Thoracic aorta (tissue), 2 donors: ENCODE data around the gene XRN2. TPM values are rescaled to one million over a fixed set of nuclear protein-coding genes. Genes with fewer than 3 reads are reported as not detected.

ENCODE experiments used
- ATAC-seq: fragments of 150-250 bp; one replicate; pipeline ENCODE4 v1.8.0; 2017; ENCODE audit warnings: low read depth; ENCODE audit not compliant: insufficient number of reproducible peaks, low FRiP score
- DNase-seq: peaks from one replicate; pipeline ENCODE4 v3.0.0-alpha.2; 2020; ENCODE audit warnings: low spot score
- H3K27ac ChIP-seq, 2 donors: fragments of 200-600 bp; sonication (generic); 1 replicate in 1 of 2; 2 replicates in 1 of 2; pipeline ENCODE4 v1.5.1; 2016; ENCODE audit warnings: mild to moderate bottlenecking in 2 of 2, moderate library complexity in 2 of 2
- H3K27me3 ChIP-seq: fragments of 200-600 bp; sonication (generic); replicated peaks from 2 replicates; pipeline ENCODE4 v1.6.0; 2016; ENCODE audit warnings: mild to moderate bottlenecking; ENCODE audit not compliant: insufficient read depth
- H3K36me3 ChIP-seq: fragments of 200-600 bp; sonication (generic); one replicate; pipeline ENCODE4 v1.5.1; 2016
- H3K4me1 ChIP-seq, 2 donors: fragments of 200-600 bp; sonication (generic); 1 replicate in 1 of 2; 2 replicates in 1 of 2; pipeline versions ENCODE4 v1.5.1 to v1.6.0; 2016; ENCODE audit warnings: low read depth in 2 of 2, mild to moderate bottlenecking in 1 of 2; ENCODE audit not compliant: control insufficient read depth in 1 of 2
- H3K4me3 ChIP-seq: fragments of 200-600 bp; sonication (generic); 2 replicates; pipeline ENCODE4 v1.5.1; 2016; ENCODE audit warnings: mild to moderate bottlenecking
- H3K9me3 ChIP-seq: fragments of 200-600 bp; sonication (generic); 2 replicates; pipeline ENCODE4 v1.5.1; 2016
- total RNA-seq, 2 donors: library from RNA; depleted of rRNA; stranded (reverse); fragments of >200 nt; gene quantifications; one replicate each; pipeline versions ENCODE4 v1.1.0 to v1.2.3, GENCODE V29; 2016
- TF ChIP-seq, protein P1 (sequence below): fragments of 200-600 bp; sonication (generic); IDR thresholded peaks from one replicate; pipeline ENCODE4 v1.5.1; 2019; ENCODE audit warnings: antibody characterized with exemption

Gene XRN2, protein sequence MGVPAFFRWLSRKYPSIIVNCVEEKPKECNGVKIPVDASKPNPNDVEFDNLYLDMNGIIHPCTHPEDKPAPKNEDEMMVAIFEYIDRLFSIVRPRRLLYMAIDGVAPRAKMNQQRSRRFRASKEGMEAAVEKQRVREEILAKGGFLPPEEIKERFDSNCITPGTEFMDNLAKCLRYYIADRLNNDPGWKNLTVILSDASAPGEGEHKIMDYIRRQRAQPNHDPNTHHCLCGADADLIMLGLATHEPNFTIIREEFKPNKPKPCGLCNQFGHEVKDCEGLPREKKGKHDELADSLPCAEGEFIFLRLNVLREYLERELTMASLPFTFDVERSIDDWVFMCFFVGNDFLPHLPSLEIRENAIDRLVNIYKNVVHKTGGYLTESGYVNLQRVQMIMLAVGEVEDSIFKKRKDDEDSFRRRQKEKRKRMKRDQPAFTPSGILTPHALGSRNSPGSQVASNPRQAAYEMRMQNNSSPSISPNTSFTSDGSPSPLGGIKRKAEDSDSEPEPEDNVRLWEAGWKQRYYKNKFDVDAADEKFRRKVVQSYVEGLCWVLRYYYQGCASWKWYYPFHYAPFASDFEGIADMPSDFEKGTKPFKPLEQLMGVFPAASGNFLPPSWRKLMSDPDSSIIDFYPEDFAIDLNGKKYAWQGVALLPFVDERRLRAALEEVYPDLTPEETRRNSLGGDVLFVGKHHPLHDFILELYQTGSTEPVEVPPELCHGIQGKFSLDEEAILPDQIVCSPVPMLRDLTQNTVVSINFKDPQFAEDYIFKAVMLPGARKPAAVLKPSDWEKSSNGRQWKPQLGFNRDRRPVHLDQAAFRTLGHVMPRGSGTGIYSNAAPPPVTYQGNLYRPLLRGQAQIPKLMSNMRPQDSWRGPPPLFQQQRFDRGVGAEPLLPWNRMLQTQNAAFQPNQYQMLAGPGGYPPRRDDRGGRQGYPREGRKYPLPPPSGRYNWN
- 10 to 100 TPM; 44.7 to 72.2 TPM for total RNA-seq

- Histone ChIP-seq H3K27ac (peak within 1 kb of the TSS; percentile 92 to 96), H3K27me3 (no peaks in the 10 kb centered on the region), H3K9me3 (no peaks in the 10 kb centered on the region), H3K4me3 (peak within 1 kb of the TSS; percentile 86), H3K36me3 (no peaks in the 10 kb centered on the region), H3K4me1 (peaks cover 9 to 14% of the 10 kb centered on the region in 2 donors)
- ATAC-seq (peak; percentile 98), DNase-seq (peak; percentile 89)
- TF ChIP-seq, protein P1, sequence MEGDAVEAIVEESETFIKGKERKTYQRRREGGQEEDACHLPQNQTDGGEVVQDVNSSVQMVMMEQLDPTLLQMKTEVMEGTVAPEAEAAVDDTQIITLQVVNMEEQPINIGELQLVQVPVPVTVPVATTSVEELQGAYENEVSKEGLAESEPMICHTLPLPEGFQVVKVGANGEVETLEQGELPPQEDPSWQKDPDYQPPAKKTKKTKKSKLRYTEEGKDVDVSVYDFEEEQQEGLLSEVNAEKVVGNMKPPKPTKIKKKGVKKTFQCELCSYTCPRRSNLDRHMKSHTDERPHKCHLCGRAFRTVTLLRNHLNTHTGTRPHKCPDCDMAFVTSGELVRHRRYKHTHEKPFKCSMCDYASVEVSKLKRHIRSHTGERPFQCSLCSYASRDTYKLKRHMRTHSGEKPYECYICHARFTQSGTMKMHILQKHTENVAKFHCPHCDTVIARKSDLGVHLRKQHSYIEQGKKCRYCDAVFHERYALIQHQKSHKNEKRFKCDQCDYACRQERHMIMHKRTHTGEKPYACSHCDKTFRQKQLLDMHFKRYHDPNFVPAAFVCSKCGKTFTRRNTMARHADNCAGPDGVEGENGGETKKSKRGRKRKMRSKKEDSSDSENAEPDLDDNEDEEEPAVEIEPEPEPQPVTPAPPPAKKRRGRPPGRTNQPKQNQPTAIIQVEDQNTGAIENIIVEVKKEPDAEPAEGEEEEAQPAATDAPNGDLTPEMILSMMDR: no peak
Observed at GRCh38 chr20:21303061-21303871, at the start of gene XRN2. TSS of gene XRN2 (plus strand) at chr20:21303331. CDS start at chr20:21303399, 68 bp downstream.

DNA sequence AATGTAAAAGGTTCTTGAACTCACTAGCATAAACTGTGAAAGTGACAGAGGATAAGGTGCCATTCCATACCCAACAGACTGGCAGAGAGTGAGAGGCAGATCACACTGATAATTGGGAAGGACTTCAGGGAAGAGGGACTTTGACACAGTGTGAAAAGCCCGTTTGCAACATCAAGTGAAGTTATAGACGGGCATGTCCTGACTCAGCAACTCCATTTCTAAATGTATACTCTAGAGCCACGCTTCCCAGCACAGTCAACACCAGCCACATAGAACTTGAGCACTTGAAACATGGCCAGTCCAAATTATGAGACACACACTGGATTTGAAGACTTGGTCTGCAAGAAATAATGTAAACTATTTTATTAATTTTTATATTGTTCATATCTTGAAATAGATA, 45.9 kb upstream of the XRN2 start:
- Histone ChIP-seq H3K4me3 (no peak overlapping the region), H3K27me3 (no peaks in the 10 kb centered on the region), H3K4me1 (no peaks in the 10 kb centered on the region), H3K27ac (no peak overlapping the region), H3K36me3 (no peaks in the 10 kb centered on the region), H3K9me3 (no peaks in the 10 kb centered on the region)
- ATAC-seq (no peak), DNase-seq (no peak)
- TF ChIP-seq, protein P1: no peak

GRCh38 chr20:21258411-21258810, 44.7 kb upstream of the XRN2 start:
- TF ChIP-seq, protein P1: no peak
- no peaks in the 10 kb centered on the region for H3K9me3 ChIP-seq
- H3K27ac ChIP-seq: no peak overlapping the region
- no peak for ATAC-seq
- no peaks in the 10 kb centered on the region for H3K27me3 ChIP-seq
- no peaks in the 10 kb centered on the region for H3K4me1 ChIP-seq
- no peaks in the 10 kb centered on the region for H3K36me3 ChIP-seq
- H3K4me3 ChIP-seq: no peak overlapping the region
- no peak for DNase-seq

DNA sequence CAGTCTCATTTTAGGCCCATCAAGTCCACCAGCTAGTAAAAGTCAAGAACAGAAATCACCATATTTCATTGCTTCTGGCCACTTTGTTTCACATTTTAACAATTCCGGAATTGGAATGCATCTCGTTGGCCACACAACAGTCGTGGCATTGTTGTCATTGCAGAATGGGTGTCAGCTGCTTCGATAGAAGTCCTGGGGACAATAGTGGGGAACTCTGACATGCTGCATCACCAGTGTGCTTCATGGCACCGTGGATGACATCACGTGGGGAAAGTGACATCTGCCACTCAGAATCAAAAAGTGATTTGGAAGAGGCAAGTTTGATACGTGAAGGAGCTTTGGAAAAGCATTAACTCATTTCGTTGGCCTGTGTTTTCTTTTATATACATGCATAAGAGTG, 43.8 kb upstream of the XRN2 start:
- Histone ChIP-seq H3K9me3 (no peaks in the 10 kb centered on the region), H3K27ac (no peak overlapping the region), H3K36me3 (no peaks in the 10 kb centered on the region), H3K4me3 (no peak overlapping the region), H3K27me3 (no peaks in the 10 kb centered on the region), H3K4me1 (no peaks in the 10 kb centered on the region)
- no peak for DNase-seq
- TF ChIP-seq, protein P1: no peak
- ATAC-seq: no peak
